ENCODE measurements around the gene PERP. TPM values are rescaled to one million over a fixed set of nuclear protein-coding genes. Genes with fewer than 3 reads are reported as not detected.
"Not testable (repeated sequence)": the region's sequence is repeated elsewhere in the genome, so short reads cannot be mapped to it uniquely, and the experiment has no call there.

The PERP gene
- total RNA-seq: 6.4 and 7.0 TPM in 2 replicates

GRCh38 chr6:138107078-138107751, at the start of gene PERP:
Gene PERP (minus strand): TSS chr6:138107419. CDS start chr6:138107340, 79 bp downstream.
- H3K4me3 Mint-ChIP-seq (ENCODE audit: low read depth): peak within 1 kb of the TSS; percentile 88
- peaks cover 9% of the 10 kb centered on the region for H3K36me3 Mint-ChIP-seq (ENCODE audit: low read depth)
- H3K27me3 Mint-ChIP-seq (ENCODE audit: low read depth): peaks cover 29% of the 10 kb centered on the region
- peak within 1 kb of the TSS; percentile 77 for H3K27ac Mint-ChIP-seq
- intact Hi-C loops (cut with micrococcal nuclease): loop anchor here (5.0 kb wide), 2 partner anchors 240 to 615 kb away; partner anchors contain the start of genes OLIG3 and TNFAIP3
- H3K9me3 Mint-ChIP-seq: no peaks in the 10 kb centered on the region
- peak; percentile 66 for DNase-seq (ENCODE audit: low spot score)
- H3K4me1 Mint-ChIP-seq (ENCODE audit: low read depth): peaks cover 26% of the 10 kb centered on the region

GRCh38 chr6:138155443-138155842, 48.2 kb upstream of the PERP start:
- Mint-ChIP-seq H3K27me3 (ENCODE audit: low read depth) (peaks cover 56% of the 10 kb centered on the region), H3K4me1 (ENCODE audit: low read depth) (no peaks in the 10 kb centered on the region), H3K9me3 (no peaks in the 10 kb centered on the region), H3K4me3 (ENCODE audit: low read depth) (no peak overlapping the region), H3K36me3 (ENCODE audit: low read depth) (no peaks in the 10 kb centered on the region), H3K27ac (no peak overlapping the region)
- no peak for DNase-seq (ENCODE audit: low spot score)
- intact Hi-C loops (cut with micrococcal nuclease): no loop called here

DNA sequence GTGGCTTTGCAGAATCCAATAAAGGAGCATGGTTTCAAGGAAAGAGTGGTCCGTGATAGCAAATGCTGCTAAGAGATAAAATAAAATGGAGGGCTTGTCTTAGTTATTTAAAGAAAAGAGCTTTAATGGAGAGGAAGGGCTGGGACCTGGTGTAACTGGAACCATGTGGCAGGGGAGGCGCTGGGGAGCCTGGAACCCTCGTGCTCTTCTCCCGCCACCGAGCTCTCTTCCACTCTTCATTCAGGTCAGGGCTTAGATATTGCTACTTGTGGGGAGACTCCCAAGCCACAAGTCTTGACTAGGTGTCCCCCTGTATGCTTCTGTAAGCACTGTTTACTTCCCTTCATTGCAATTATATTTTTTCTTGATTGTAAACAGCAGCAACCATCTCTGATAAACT, 39.3 kb upstream of the PERP start:
- Mint-ChIP-seq H3K9me3 (no peaks in the 10 kb centered on the region), H3K4me1 (ENCODE audit: low read depth) (no peaks in the 10 kb centered on the region), H3K4me3 (ENCODE audit: low read depth) (no peak overlapping the region), H3K27me3 (ENCODE audit: low read depth) (peaks cover 32% of the 10 kb centered on the region), H3K27ac (no peak overlapping the region), H3K36me3 (ENCODE audit: low read depth) (no peaks in the 10 kb centered on the region)
- intact Hi-C loops (cut with micrococcal nuclease): no loop called here
- DNase-seq (ENCODE audit: low spot score): no peak

- Mint-ChIP-seq H3K36me3 (ENCODE audit: low read depth) (no peaks in the 10 kb centered on the region), H3K9me3 (no peaks in the 10 kb centered on the region), H3K27me3 (ENCODE audit: low read depth) (peaks cover 29% of the 10 kb centered on the region)
Observed at GRCh38 chr6:138145402-138145801, 38.2 kb upstream of the PERP start.

GRCh38 chr6:138142806-138143205, 35.6 kb upstream of the PERP start:
- no peak overlapping the region for H3K4me3 Mint-ChIP-seq (ENCODE audit: low read depth)
- H3K9me3 Mint-ChIP-seq: no peaks in the 10 kb centered on the region
- H3K27me3 Mint-ChIP-seq (ENCODE audit: low read depth): peaks cover 30% of the 10 kb centered on the region
- H3K4me1 Mint-ChIP-seq (ENCODE audit: low read depth): no peaks in the 10 kb centered on the region
- H3K27ac Mint-ChIP-seq: no peak overlapping the region
- intact Hi-C loops (cut with micrococcal nuclease): no loop called here
- no peaks in the 10 kb centered on the region for H3K36me3 Mint-ChIP-seq (ENCODE audit: low read depth)
- no peak for DNase-seq (ENCODE audit: low spot score)

More at GRCh38 chr6:138145402-138145801, 38.2 kb upstream of the PERP start:
- no peak for DNase-seq (ENCODE audit: low spot score)
- no peak overlapping the region for H3K4me3 Mint-ChIP-seq (ENCODE audit: low read depth)
- H3K4me1 Mint-ChIP-seq (ENCODE audit: low read depth): no peaks in the 10 kb centered on the region
- intact Hi-C loops (cut with micrococcal nuclease): no loop called here
- no peak overlapping the region for H3K27ac Mint-ChIP-seq

GRCh38 chr6:138129190-138129589, 22.0 kb upstream of the PERP start:
- Mint-ChIP-seq H3K4me1 (ENCODE audit: low read depth) (no peaks in the 10 kb centered on the region), H3K27me3 (ENCODE audit: low read depth) (peaks cover 26% of the 10 kb centered on the region), H3K9me3 (peaks cover 1% of the 10 kb centered on the region), H3K27ac (no peak overlapping the region), H3K36me3 (ENCODE audit: low read depth) (no peaks in the 10 kb centered on the region), H3K4me3 (ENCODE audit: low read depth) (no peak overlapping the region)
- DNase-seq (ENCODE audit: low spot score): no peak
- intact Hi-C loops (cut with micrococcal nuclease): no loop called here

DNA sequence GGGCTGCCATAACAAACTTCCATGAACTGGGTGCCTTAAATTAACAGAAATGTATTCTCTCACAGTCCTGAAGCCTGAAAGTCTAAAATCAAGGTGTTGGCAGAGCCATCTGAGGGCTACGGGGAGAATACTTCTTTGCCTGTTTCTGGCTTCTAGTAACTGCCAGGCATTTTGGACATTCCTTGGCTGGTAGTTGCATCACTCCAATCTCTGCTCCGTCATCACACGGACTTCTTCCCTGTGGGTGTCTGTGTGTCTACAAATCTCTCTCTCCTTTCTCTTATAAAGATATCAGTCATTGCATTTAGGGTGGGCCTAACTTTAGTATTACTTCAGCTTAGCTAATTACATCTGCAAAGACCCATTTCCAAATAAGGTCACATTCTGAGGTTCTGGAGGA, 20.9 kb upstream of the PERP start:
- DNase-seq (ENCODE audit: low spot score): no peak
- intact Hi-C loops (cut with micrococcal nuclease): no loop called here
- Mint-ChIP-seq H3K27ac (no peak overlapping the region), H3K4me3 (ENCODE audit: low read depth) (no peak overlapping the region), H3K27me3 (ENCODE audit: low read depth) (peaks cover 23% of the 10 kb centered on the region), H3K9me3 (peaks cover 4% of the 10 kb centered on the region), H3K36me3 (ENCODE audit: low read depth) (no peaks in the 10 kb centered on the region), H3K4me1 (ENCODE audit: low read depth) (no peaks in the 10 kb centered on the region)

DNA sequence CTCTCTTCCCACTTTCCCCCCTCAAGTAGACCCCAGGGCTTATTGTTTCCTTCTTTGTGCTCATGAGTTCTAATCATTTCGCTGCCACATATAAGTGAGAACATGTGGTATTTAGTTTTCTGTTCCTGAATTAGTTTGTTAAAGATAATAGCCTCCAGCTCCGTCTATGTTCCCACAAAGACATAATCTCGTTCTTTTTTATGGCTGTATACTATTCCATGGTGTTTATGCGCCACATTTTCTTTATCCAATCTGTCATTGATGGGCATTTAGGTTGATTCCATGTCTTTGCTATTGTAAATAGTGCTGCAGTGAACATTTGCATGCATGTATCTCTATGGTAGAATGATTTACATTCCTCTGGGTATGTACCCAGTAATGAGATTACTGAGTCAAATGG, 16.9 kb upstream of the PERP start:
- no peaks in the 10 kb centered on the region for H3K4me1 Mint-ChIP-seq (ENCODE audit: low read depth)
- no peak for DNase-seq (ENCODE audit: low spot score)
- no peak overlapping the region for H3K27ac Mint-ChIP-seq
- H3K27me3 Mint-ChIP-seq (ENCODE audit: low read depth): peaks cover 34% of the 10 kb centered on the region
- H3K36me3 Mint-ChIP-seq (ENCODE audit: low read depth): no peaks in the 10 kb centered on the region
- no peak overlapping the region for H3K4me3 Mint-ChIP-seq (ENCODE audit: low read depth)
- H3K9me3 Mint-ChIP-seq: peaks cover 4% of the 10 kb centered on the region
- intact Hi-C loops (cut with micrococcal nuclease): no loop called here

DNA sequence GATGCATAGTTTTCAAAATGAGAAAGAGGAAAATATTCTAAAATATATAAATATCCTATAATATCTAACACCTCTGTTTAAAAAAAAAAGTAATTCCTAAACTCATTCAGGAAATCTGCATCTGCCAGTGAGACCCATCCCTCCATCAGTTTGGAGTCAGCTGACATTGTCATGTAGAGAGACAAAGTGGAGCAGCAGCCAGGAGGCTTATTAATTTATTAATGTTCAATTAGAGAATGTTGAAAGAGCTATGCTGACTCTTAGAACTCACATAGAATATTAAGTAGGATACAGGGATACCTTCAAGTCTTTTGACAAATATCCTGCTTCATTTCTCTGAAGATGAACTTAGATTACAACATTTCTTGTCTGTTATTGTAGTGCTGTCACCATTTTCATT, 12.8 kb upstream of the PERP start:
- no peak overlapping the region for H3K27ac Mint-ChIP-seq

DNA sequence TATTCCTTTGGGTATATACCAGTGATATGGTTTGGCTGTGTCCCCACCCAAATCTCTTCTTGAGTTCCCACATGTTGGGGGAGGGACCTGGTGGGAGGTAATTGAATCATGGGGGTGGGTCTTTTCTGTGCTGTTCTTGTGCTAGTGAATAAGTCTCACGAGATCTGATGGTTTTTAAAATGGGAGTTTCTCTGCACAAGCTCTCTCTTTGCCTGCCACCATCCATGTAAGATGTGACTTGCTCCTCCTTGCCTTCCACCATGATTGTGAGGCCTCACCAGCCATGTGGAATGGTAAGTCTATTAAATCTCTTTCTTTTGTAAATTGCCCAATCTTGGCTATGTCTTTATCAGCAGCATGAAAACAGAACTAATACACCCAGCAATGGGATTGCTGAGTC, 12.0 kb upstream of the PERP start:
- H3K9me3 Mint-ChIP-seq; H3K4me3 Mint-ChIP-seq (ENCODE audit: low read depth); H3K36me3 Mint-ChIP-seq (ENCODE audit: low read depth); H3K4me1 Mint-ChIP-seq (ENCODE audit: low read depth); H3K27ac Mint-ChIP-seq; DNase-seq (ENCODE audit: low spot score): not testable (repeated sequence)
- intact Hi-C loops (cut with micrococcal nuclease): loop anchor here (5.0 to 10.0 kb wide), 3 partner anchors 286 to 648 kb away; partner anchors contain the start of gene HEBP2
- peaks cover 35% of the 10 kb centered on the region for H3K27me3 Mint-ChIP-seq (ENCODE audit: low read depth)

More for the DNA sequence above, 12.8 kb upstream of the PERP start:
- H3K9me3 Mint-ChIP-seq: peaks cover 4% of the 10 kb centered on the region
- no peak for DNase-seq (ENCODE audit: low spot score)
- H3K27me3 Mint-ChIP-seq (ENCODE audit: low read depth): peaks cover 32% of the 10 kb centered on the region
- no peak overlapping the region for H3K4me3 Mint-ChIP-seq (ENCODE audit: low read depth)
- H3K36me3 Mint-ChIP-seq (ENCODE audit: low read depth): no peaks in the 10 kb centered on the region
- intact Hi-C loops (cut with micrococcal nuclease): loop anchor here (5.0 to 10.0 kb wide), 3 partner anchors 285 to 647 kb away; partner anchors contain the start of gene HEBP2
- peaks cover 6% of the 10 kb centered on the region for H3K4me1 Mint-ChIP-seq (ENCODE audit: low read depth)

- intact Hi-C loops (cut with micrococcal nuclease): loop anchor here (2.0 to 10.0 kb wide), 6 partner anchors 45 to 650 kb away; partner anchors contain the start of gene HEBP2
- Mint-ChIP-seq H3K36me3 (ENCODE audit: low read depth) (no peaks in the 10 kb centered on the region), H3K27ac (no peak overlapping the region), H3K27me3 (ENCODE audit: low read depth) (peaks cover 40% of the 10 kb centered on the region), H3K4me1 (ENCODE audit: low read depth) (peaks cover 6% of the 10 kb centered on the region), H3K9me3 (no peaks in the 10 kb centered on the region), H3K4me3 (ENCODE audit: low read depth) (no peak overlapping the region)
- DNase-seq (ENCODE audit: low spot score): no peak
Observed at GRCh38 chr6:138117376-138117914, 10.2 kb upstream of the PERP start.

DNA sequence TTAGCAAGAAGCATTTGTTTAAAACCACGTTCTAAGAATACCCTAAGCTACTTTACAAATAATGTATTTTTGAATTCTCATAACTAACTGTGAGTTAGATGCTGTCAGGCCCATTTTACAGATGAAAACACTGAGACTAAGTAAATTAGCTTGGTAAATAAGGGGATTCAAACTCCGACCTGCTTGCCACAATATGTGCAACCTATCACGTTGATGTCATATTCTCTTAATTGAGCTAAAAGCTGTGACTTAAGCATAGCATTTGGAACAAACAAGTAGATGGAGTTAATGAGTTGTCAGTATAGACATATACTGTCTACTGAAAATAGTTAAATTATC, 9.4 kb upstream of the PERP start:
- H3K4me3 Mint-ChIP-seq (ENCODE audit: low read depth): no peak overlapping the region
- intact Hi-C loops (cut with micrococcal nuclease): loop anchor here (1.0 to 10.0 kb wide), 7 partner anchors 46 to 651 kb away; partner anchors contain the start of gene HEBP2
- H3K27ac Mint-ChIP-seq: no peak overlapping the region
- H3K4me1 Mint-ChIP-seq (ENCODE audit: low read depth): peaks cover 6% of the 10 kb centered on the region
- peaks cover 34% of the 10 kb centered on the region for H3K27me3 Mint-ChIP-seq (ENCODE audit: low read depth)
- no peaks in the 10 kb centered on the region for H3K9me3 Mint-ChIP-seq
- H3K36me3 Mint-ChIP-seq (ENCODE audit: low read depth): no peaks in the 10 kb centered on the region
- no peak for DNase-seq (ENCODE audit: low spot score)

GRCh38 chr6:138115877-138116660, 8.8 kb upstream of the PERP start:
- Mint-ChIP-seq H3K27me3 (ENCODE audit: low read depth) (peaks cover 38% of the 10 kb centered on the region), H3K36me3 (ENCODE audit: low read depth) (no peaks in the 10 kb centered on the region), H3K27ac (no peak overlapping the region), H3K9me3 (no peaks in the 10 kb centered on the region), H3K4me1 (ENCODE audit: low read depth) (peaks cover 6% of the 10 kb centered on the region), H3K4me3 (ENCODE audit: low read depth) (no peak overlapping the region)
- no peak for DNase-seq (ENCODE audit: low spot score)
- intact Hi-C loops (cut with micrococcal nuclease): loop anchor here (1.0 to 10.0 kb wide), 7 partner anchors 47 to 651 kb away; partner anchors contain the start of gene HEBP2

Measured in activated T-helper 2 cell treated with anti-CD3 and anti-CD28 coated beads, Interferon-gamma antibody, Interleukin-2, Interleukin-4, amounts not matched to agents 10 μg/mL and 5 μg/mL and 100 μg/mL, durations not matched to agents 14 hours and 24 hours and 36 hours (primary cell).